GM12875 (cell line): Measurements from ENCODE around the gene PARP4.

ENCODE experiments used
- H3K4me3 ChIP-seq: one replicate; pipeline ENCODE4 v1.5.1; 2011; ENCODE audit warnings: low read depth, low read length, control low read depth
- TF ChIP-seq, protein P1 (sequence below): IDR thresholded peaks from 2 replicates; pipeline ENCODE4 v1.5.1; 2011; ENCODE audit warnings: low read depth, mild to moderate bottlenecking, control low read depth, inconsistent platforms, low read length, moderate library complexity, borderline replicate concordance; ENCODE audit not compliant: insufficient read depth

PARP4 gene

DNA sequence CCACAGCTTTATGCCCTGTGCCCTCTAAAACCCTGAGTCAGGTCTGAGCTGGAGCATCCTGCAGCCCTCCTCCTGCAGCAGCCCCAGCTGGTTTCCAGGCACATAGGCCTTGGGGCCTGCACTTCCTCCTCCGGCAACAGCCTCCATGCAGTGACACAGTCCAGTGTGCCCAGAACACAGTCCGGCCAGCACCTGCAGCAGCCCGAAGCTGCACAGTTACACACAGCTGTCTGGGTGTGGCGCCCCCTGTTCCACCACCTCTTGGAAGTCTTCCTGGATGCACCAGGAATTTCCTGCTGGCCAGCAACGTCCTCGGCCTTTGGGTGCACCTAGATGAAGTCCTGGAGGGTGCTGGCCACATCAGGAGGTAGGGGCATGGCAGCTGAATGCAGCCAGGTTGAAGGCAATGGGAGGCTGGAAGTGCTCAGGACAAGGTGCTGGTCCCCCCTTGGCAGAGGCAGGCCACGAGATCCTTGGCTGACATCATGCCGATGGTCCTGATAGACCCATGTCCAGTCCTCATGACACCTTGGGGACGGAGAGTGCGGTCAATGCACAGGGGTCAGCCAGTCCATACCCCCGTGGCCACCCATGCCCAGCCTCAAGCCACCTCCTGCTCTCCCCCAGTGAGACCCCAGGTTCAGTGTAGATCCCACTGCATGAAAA, 27.1 kb upstream of the PARP4 start:
- TF ChIP-seq, protein P1, sequence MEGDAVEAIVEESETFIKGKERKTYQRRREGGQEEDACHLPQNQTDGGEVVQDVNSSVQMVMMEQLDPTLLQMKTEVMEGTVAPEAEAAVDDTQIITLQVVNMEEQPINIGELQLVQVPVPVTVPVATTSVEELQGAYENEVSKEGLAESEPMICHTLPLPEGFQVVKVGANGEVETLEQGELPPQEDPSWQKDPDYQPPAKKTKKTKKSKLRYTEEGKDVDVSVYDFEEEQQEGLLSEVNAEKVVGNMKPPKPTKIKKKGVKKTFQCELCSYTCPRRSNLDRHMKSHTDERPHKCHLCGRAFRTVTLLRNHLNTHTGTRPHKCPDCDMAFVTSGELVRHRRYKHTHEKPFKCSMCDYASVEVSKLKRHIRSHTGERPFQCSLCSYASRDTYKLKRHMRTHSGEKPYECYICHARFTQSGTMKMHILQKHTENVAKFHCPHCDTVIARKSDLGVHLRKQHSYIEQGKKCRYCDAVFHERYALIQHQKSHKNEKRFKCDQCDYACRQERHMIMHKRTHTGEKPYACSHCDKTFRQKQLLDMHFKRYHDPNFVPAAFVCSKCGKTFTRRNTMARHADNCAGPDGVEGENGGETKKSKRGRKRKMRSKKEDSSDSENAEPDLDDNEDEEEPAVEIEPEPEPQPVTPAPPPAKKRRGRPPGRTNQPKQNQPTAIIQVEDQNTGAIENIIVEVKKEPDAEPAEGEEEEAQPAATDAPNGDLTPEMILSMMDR = no peak
- H3K4me3 ChIP-seq = no peak overlapping the region

DNA sequence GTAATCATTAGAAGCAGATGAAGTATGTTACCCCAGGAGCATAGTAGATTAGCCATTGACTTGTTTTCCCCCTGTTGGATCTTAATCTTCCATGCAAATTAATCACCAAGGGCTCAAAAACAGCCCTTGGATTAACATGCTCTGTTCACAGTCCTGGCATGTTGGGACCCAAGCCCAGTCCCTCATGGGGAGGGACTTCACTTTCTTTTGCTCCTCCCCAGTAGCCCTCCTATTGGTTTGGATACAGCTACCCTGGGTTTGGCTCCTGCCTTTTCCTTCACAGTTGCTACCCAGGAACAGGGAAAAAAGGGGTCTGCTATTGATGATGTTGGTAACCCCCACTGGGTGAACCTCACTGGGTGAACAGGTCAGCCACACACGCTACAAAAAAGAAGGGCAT, 16.9 kb upstream of the PARP4 start:
- TF ChIP-seq, protein P1 = no peak
- no peak overlapping the region for H3K4me3 ChIP-seq

GRCh38 chr13:24528816-24529398, 16.3 kb upstream of the PARP4 start:
- TF ChIP-seq, protein P1 = no peak

GRCh38 chr13:24527266-24527775, 14.7 kb upstream of the PARP4 start:
- H3K4me3 ChIP-seq = no peak overlapping the region
- TF ChIP-seq, protein P1 = no peak

More at GRCh38 chr13:24528816-24529398, 16.3 kb upstream of the PARP4 start:
- H3K4me3 ChIP-seq = no peak overlapping the region

GRCh38 chr13:24520733-24521132, 8.2 kb upstream of the PARP4 start:
- H3K4me3 ChIP-seq = no peak overlapping the region
- TF ChIP-seq, protein P1 = no peak

DNA sequence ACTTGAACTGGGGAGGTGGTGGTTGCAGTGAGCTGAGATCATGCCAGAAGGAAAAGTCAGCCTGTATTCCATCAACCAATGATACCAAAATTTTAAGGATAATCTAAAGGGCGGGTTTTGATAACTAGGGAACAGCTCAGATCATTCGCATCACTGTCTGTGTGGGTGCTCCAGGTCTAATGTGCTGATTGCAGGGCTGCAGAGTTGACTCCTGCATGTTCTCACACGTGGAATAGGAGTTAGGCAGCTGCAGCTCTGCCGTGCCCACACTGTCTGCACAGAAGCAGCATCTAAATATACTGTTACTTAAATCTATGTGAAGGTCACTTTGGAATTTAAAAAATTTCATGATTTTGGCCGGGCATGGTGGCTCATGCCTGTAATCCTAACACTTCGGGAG, 4.3 kb upstream of the PARP4 start:
- TF ChIP-seq, protein P1 = no peak
- no peak overlapping the region for H3K4me3 ChIP-seq

DNA sequence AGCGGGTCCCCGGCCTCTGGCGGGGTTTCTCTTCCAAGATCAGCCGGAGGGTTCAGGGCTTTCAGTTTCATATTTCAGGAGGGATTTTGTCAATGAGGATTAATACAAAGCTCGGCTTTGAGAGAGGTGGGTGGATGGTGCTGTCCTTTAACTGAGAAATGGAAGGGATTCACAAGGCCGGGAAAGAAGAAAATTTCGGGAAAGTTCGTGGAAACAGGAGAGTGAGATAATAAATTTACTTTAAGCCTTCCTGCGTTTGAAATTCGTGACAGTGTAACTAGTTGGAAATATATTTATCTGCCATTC, 283 bp upstream of the PARP4 start:
- TF ChIP-seq, protein P1 = no peak
- peak overlapping the region; percentile 78 for H3K4me3 ChIP-seq
